Thyroid gland (tissue), 4 donors: ENCODE results near the gene PMIS2. TPM values are rescaled to one million over a fixed set of nuclear protein-coding genes. Genes with fewer than 3 reads are reported as not detected.
A peak's percentile ranks its signal among the peaks of the same experiment; 100 is the strongest.

Experiments
- DNase-seq, 2 donors: peaks; one replicate each; pipeline ENCODE4 v3.0.0-alpha.2; 2019
- H3K27ac ChIP-seq, 3 donors: fragments of 200-600 bp; sonication (generic); 1 replicate in 2 of 3; 2 replicates in 1 of 3; pipeline ENCODE4 v1.5.1; 2016 to 2019; ENCODE audit warnings: mild to moderate bottlenecking in 1 of 3, moderate library complexity in 1 of 3
- H3K27me3 ChIP-seq: fragments of 200-600 bp; sonication (generic); one replicate; pipeline ENCODE4 v1.5.1; 2019
- H3K36me3 ChIP-seq, 2 donors: fragments of 200-600 bp; sonication (generic); one replicate each; pipeline ENCODE4 v1.5.1; 2016 to 2019
- H3K4me1 ChIP-seq, 2 donors: fragments of 200-600 bp; sonication (generic); one replicate each; pipeline ENCODE4 v1.5.1; 2017 to 2019
- H3K4me3 ChIP-seq, 3 donors: fragments of 200-600 bp; sonication (generic); replicated peaks in 1 of 3; 1 replicate in 2 of 3; 2 replicates in 1 of 3; pipeline ENCODE4 v1.5.1; 2016; ENCODE audit warnings: mild to moderate bottlenecking in 1 of 3
- H3K9me3 ChIP-seq: fragments of 200-600 bp; sonication (generic); one replicate; pipeline ENCODE4 v1.5.1; 2017
- CTCF ChIP-seq, 6 experiments: fragments of 200-600 bp in 3 of 6; fragments of 450-650 bp in 3 of 6; sonication (generic) in 3 of 6; IDR thresholded peaks; one replicate each; pipeline ENCODE4 v1.5.1; 2016 to 2019; ENCODE audit warnings: antibody characterized with exemption in 6 of 6, mild to moderate bottlenecking in 2 of 6, inconsistent platforms in 1 of 6, moderate library complexity in 1 of 6
- POLR2A ChIP-seq, 2 donors: fragments of 450-650 bp; IDR thresholded peaks; one replicate each; pipeline ENCODE4 v1.6.1; 2017; ENCODE audit warnings: antibody characterized with exemption in 2 of 2, mild to moderate bottlenecking in 2 of 2, moderate library complexity in 1 of 2
- WGBS, 2 donors: methylation state at CpG; one replicate each; pipeline ENCODE4 v1.1.5; 2017; 5-methylcytosine and 5-hydroxymethylcytosine counted together
- intact Hi-C: fragments of 100-400 bp; cut with DNase I; formaldehyde crosslinking; loops from one replicate; pipeline ENCODE4 v1.15.1; 2023
- total RNA-seq, 4 donors: library from RNA; depleted of rRNA; stranded (reverse); fragments of >200 nt; gene quantifications; one replicate each; pipeline ENCODE4 v1.2.3, GENCODE V29; 2016

PMIS2 gene
- total RNA-seq, 4 donors from 2014 or later, result not detected

- Histone ChIP-seq H3K27me3 (no peaks in the 10 kb centered on the region), H3K9me3 (no peaks in the 10 kb centered on the region), H3K27ac (no peak overlapping the region), H3K4me3 (no peak overlapping the region), H3K36me3 (no peaks in the 10 kb centered on the region), H3K4me1 (peaks cover 19 to 27% of the 10 kb centered on the region in 2 donors)
- DNase-seq, result no peak
- intact Hi-C loops, result no loop called here
- TF ChIP-seq CTCF (IDR thresholded peaks at IDR 0.05) (no peak), POLR2A (IDR thresholded peaks at IDR 0.05) (no peak)
- 92 to 98% methylated on average over 5 to 11 of the region's 15 CpGs for WGBS, 2 donors
Measured at GRCh38 chr19:35543280-35544109, 42.5 kb upstream of the PMIS2 start.

GRCh38 chr19:35544110-35544802 lies 41.7 kb upstream of the PMIS2 start:
- Histone ChIP-seq H3K4me3 (peak overlapping the region in 1 of 3 donors; percentile 75), H3K27me3 (no peaks in the 10 kb centered on the region), H3K4me1 (peaks cover 23 to 33% of the 10 kb centered on the region in 2 donors), H3K27ac (peak overlapping the region in 1 of 3 donors; percentile 80), H3K9me3 (no peaks in the 10 kb centered on the region), H3K36me3 (no peaks in the 10 kb centered on the region)
- TF ChIP-seq CTCF (IDR thresholded peaks at IDR 0.05), result no peak
- TF ChIP-seq POLR2A (IDR thresholded peaks at IDR 0.05), result no peak
- 84 to 96% methylated on average over 3 of the region's 3 CpGs for whole genome bisulfite sequencing, 2 donors
- intact Hi-C loops, result no loop called here
- no peak for DNase-seq

GRCh38 chr19:35545001-35545854 lies 40.7 kb upstream of the PMIS2 start, which contains the start of gene TMEM147:
Gene TMEM147 (plus strand): TSS chr19:35545626. CDS start chr19:35545740, 114 bp downstream.
- peak; percentile 95 for DNase-seq
- intact Hi-C loops, result loop anchor here (5.0 kb wide), 2 partner anchors 47 to 172 kb away; partner anchors contain the start of gene KMT2B
- Histone ChIP-seq H3K9me3 (no peaks in the 10 kb centered on the region), H3K4me1 (peaks cover 23 to 41% of the 10 kb centered on the region in 2 donors), H3K4me3 (peak within 1 kb of the TSS; percentile 75 to 88 (median 76)), H3K27me3 (no peaks in the 10 kb centered on the region), H3K27ac (peak within 1 kb of the TSS; percentile 34 to 80 (median 75)), H3K36me3 (no peaks in the 10 kb centered on the region)
- TF ChIP-seq CTCF (IDR thresholded peaks at IDR 0.05) (no peak), POLR2A (IDR thresholded peaks at IDR 0.05) (peak in 1 of 2 donors; percentile 78)
- WGBS, 2 donors, result 1 to 2% methylated on average over 22 to 43 of the region's 85 CpGs

- H3K36me3 ChIP-seq, result no peaks in the 10 kb centered on the region
Measured at GRCh38 chr19:35545855-35546381, 40.1 kb upstream of the PMIS2 start.

More at GRCh38 chr19:35545855-35546381, 40.1 kb upstream of the PMIS2 start:
- intact Hi-C loops, result loop anchor here (5.0 kb wide), 2 partner anchors 46 to 171 kb away; partner anchors contain the start of gene KMT2B
- 5 to 6% methylated on average over 16 to 20 of the region's 27 CpGs for WGBS, 2 donors
- Histone ChIP-seq H3K27me3 (no peaks in the 10 kb centered on the region), H3K9me3 (no peaks in the 10 kb centered on the region), H3K27ac (peak overlapping the region in 2 of 3 donors; percentile 75 to 80), H3K4me1 (peaks cover 30 to 48% of the 10 kb centered on the region in 2 donors), H3K4me3 (peak overlapping the region; percentile 75 to 88 (median 76))
- peak; percentile 55 to 62 for DNase-seq
- TF ChIP-seq POLR2A (IDR thresholded peaks at IDR 0.05) (no peak), CTCF (IDR thresholded peaks at IDR 0.05) (no peak)
